Measurements from ENCODE around the gene PNLIPRP1. TPM values are rescaled to one million over a fixed set of nuclear protein-coding genes. Genes with fewer than 3 reads are reported as not detected.

The PNLIPRP1 gene
- total RNA-seq, 2 donors from 2014 or later = not detected

Other genes with a start within 250 kb of the PNLIPRP1 start
- not detected for gene PNLIPRP3, start 163.1 kb upstream of the PNLIPRP1 start, total RNA-seq
- gene PNLIP, start 45.0 kb upstream of the PNLIPRP1 start, total RNA-seq = not detected
- not detected for gene PNLIPRP2, start 30.0 kb downstream of the PNLIPRP1 start, total RNA-seq
- 1 to 10 TPM in 1 of 2 donors, under 1 TPM in 1; 0.22 to 1.1 TPM for gene HSPA12A, start 151.6 kb downstream of the PNLIPRP1 start, total RNA-seq

Data from activated T-helper 17 cell treated with anti-CD3 and anti-CD28 coated beads, Interleukin-2, amount 50 U/mL, for 72 hours (primary cell).